Ovary (tissue), 9 donors: Measurements from ENCODE around the gene UNC13C. TPM values are rescaled to one million over a fixed set of nuclear protein-coding genes. Genes with fewer than 3 reads are reported as not detected.

Experiments used
- DNase-seq, 5 donors: peaks; one replicate each; pipeline ENCODE4 v3.0.0-alpha.2; 2019 to 2020
- H3K27ac ChIP-seq, 2 donors: fragments of 200-600 bp; one replicate each; pipeline versions ENCODE4 v1.5.1 to v1.8.0; 2019 to 2022
- H3K27me3 ChIP-seq: fragments of 200-600 bp; one replicate; pipeline ENCODE4 v1.8.0; 2022
- H3K36me3 ChIP-seq: fragments of 200-600 bp; sonication (generic); one replicate; pipeline ENCODE4 v1.5.1; 2019
- H3K4me1 ChIP-seq: one replicate; pipeline ENCODE4 v1.8.1; 2013; ENCODE audit warnings: mild to moderate bottlenecking, moderate library complexity; ENCODE audit not compliant: insufficient read depth
- H3K4me3 ChIP-seq: fragments of 200-600 bp; sonication (generic); one replicate; pipeline ENCODE4 v1.5.1; 2017
- H3K9me3 ChIP-seq, 2 donors: fragments of 200-600 bp in 1 of 2; sonication (generic) in 1 of 2; one replicate each; pipeline versions ENCODE4 v1.5.1 to v1.8.1; 2013 to 2019; ENCODE audit warnings: mild to moderate bottlenecking in 1 of 2, moderate library complexity in 1 of 2
- EP300 ChIP-seq: sonication (generic); formaldehyde crosslinking; IDR thresholded peaks from one replicate; pipeline ENCODE4 v1.6.1; 2017; ENCODE audit warnings: antibody characterized with exemption
- POLR2A ChIP-seq: fragments of 450-650 bp; IDR thresholded peaks from one replicate; pipeline ENCODE4 v1.6.1; 2017; ENCODE audit warnings: antibody characterized with exemption, mild to moderate bottlenecking, moderate library complexity
- WGBS, 3 donors: extraction: QIAGEN DNeasy Blood & Tissue Kit in 1 of 3; methylation state at CpG; one replicate each; pipeline versions ENCODE4 v1.1.5 to v1.1.7; 2013 to 2017; 5-methylcytosine and 5-hydroxymethylcytosine counted together
- intact Hi-C, 4 donors: fragments of 100-400 bp; cut with DNase I; formaldehyde crosslinking; loops; one replicate each; pipeline versions ENCODE4 v1.11.0 to v1.15.1; 2022 to 2023
- polyA plus RNA-seq, 2 donors: library from polyadenylated mRNA; stranded (reverse); fragments of 200-250 nt in 1 of 2; fragments of 350-450 nt in 1 of 2; fragmentation: Illumina TruSeq in 1 of 2; extraction: RNeasy Lipid Tissue Mini Kit (QIAGEN cat#74804) in 1 of 2; gene quantifications; one replicate each; pipeline ENCODE4 v1.2.3, GENCODE V29; 2013 to 2014
- total RNA-seq, 7 donors: library from RNA; depleted of rRNA in 2 of 7; stranded (reverse); fragments of >200 nt in 2 of 7; fragmentation: NEBNext Ultra II Directional in 3 of 7; extraction: Animal tissue kit (Norgen Biotek cat#: 25700) in 3 of 7; gene quantifications; one replicate each; pipeline versions ENCODE4 v1.1.0 to v1.2.4, GENCODE V29; 2016 to 2023
- TF ChIP-seq, protein P1 (sequence below), 3 donors: fragments of 450-650 bp in 2 of 3; fragments of 200-600 bp in 1 of 3; IDR thresholded peaks; one replicate each; pipeline versions ENCODE4 v1.5.1 to v1.8.0; 2016 to 2022; ENCODE audit warnings: antibody characterized with exemption in 3 of 3, mild to moderate bottlenecking in 1 of 3
- donor health status: DM: no; HTN: no; CAD: no; lungs with moderate emphysema.
- donor health status: DM: no; HTN: no; CAD: no.
- donor health status: Bipolar disorder and iron deficiency.
- donor health status: DM: yes; HTN: yes; CAD: no.
- donor health status: DM: no; HTN: no; CAD: no.
- donor health status: DM: yes; HTN: yes; CAD: no.

Gene UNC13C
- total and polyA plus RNA-seq, 9 donors, result 0.05 to 2.1 (median 1.3) TPM

DNA sequence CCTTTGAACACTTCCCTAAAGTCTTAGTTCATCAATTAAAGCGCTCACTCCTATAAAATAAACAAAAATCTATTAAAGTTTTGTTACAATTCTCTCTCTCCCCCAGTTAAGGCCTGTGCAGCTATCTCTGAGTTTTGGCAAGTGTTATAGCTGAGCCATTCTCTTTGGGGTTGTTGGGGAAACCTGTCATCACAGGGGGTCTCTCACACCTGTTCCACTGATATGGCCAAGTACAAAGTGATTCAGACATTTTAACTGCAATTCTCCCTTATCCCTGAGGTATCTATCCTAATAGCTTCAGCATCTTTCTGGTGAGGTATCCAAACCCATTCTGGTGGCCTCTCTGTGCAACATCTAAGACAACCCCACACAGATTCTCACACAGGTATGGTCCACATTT lies 116.4 kb downstream of the UNC13C start:
- TF ChIP-seq POLR2A, result no peak
- TF ChIP-seq EP300, result no peak
- TF ChIP-seq, protein P1, sequence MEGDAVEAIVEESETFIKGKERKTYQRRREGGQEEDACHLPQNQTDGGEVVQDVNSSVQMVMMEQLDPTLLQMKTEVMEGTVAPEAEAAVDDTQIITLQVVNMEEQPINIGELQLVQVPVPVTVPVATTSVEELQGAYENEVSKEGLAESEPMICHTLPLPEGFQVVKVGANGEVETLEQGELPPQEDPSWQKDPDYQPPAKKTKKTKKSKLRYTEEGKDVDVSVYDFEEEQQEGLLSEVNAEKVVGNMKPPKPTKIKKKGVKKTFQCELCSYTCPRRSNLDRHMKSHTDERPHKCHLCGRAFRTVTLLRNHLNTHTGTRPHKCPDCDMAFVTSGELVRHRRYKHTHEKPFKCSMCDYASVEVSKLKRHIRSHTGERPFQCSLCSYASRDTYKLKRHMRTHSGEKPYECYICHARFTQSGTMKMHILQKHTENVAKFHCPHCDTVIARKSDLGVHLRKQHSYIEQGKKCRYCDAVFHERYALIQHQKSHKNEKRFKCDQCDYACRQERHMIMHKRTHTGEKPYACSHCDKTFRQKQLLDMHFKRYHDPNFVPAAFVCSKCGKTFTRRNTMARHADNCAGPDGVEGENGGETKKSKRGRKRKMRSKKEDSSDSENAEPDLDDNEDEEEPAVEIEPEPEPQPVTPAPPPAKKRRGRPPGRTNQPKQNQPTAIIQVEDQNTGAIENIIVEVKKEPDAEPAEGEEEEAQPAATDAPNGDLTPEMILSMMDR (IDR thresholded peaks at IDR 0.05), result no peak
- no peaks in the 10 kb centered on the region for H3K27me3 ChIP-seq
- no peaks in the 10 kb centered on the region for H3K4me1 ChIP-seq
- no peaks in the 10 kb centered on the region for H3K9me3 ChIP-seq
- H3K27ac ChIP-seq, result no peak overlapping the region
- 77 to 94% (median 91%) methylated on average over 1 of the region's 1 CpG for WGBS, 3 donors
- H3K36me3 ChIP-seq, result no peaks in the 10 kb centered on the region
- no peak for DNase-seq
- no peak overlapping the region for H3K4me3 ChIP-seq
- intact Hi-C loops, result no loop called here

DNA sequence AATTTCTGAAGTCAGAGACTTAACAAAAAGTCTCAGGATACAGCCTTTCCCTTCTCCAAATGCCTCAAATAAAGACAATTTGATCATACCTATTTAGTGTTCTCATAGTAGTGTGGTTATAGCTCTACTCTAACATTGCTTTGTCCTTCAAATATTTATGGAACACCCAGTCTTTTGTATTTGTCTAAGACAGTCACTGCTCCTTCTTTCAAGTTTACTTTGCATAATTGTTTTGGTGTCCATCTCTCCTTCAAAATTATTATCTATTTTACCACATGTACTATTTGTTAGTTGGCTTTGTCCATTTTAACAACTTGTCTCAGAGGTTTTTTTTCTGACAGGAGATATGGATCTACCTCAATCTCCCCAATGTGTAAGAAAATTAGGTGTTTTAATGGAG lies 118.8 kb downstream of the UNC13C start:
- Histone ChIP-seq H3K9me3 (no peaks in the 10 kb centered on the region), H3K36me3 (no peaks in the 10 kb centered on the region), H3K27ac (no peak overlapping the region), H3K4me3 (no peak overlapping the region), H3K4me1 (no peaks in the 10 kb centered on the region), H3K27me3 (no peaks in the 10 kb centered on the region)
- no peak for TF ChIP-seq EP300
- TF ChIP-seq, protein P1 (IDR thresholded peaks at IDR 0.05), result no peak
- TF ChIP-seq POLR2A, result no peak
- no peak for DNase-seq
- intact Hi-C loops, result no loop called here

DNA sequence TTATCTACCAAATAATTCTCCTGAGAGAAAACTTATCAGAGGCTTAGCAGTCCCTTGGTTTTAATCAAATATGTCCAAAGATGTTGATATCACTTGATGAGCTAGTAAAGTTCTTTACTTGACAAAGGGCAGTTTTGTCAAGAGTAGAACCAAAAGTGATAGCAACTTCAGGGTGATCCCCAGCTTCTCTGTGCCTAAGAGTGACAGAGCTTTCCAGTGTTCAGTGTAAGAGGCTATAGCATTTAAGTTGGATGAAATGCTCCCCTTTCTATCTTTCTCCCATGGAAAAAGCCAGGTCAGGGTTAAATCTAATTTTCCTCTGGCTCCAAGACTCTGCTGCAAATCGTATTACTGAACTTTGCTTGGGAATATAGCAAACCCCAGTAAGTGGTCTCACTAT lies 120.8 kb downstream of the UNC13C start:
- H3K4me3 ChIP-seq, result no peak overlapping the region
- DNase-seq, result no peak
- 13 to 25% (median 24%) methylated on average over 1 of the region's 1 CpG for WGBS, 3 donors
- intact Hi-C loops, result no loop called here
- no peaks in the 10 kb centered on the region for H3K4me1 ChIP-seq
- H3K9me3 ChIP-seq, result no peaks in the 10 kb centered on the region
- H3K36me3 ChIP-seq, result no peaks in the 10 kb centered on the region
- H3K27me3 ChIP-seq, result no peaks in the 10 kb centered on the region
- no peak for TF ChIP-seq POLR2A
- TF ChIP-seq EP300, result no peak
- TF ChIP-seq, protein P1 (IDR thresholded peaks at IDR 0.05), result no peak
- no peak overlapping the region for H3K27ac ChIP-seq

DNA sequence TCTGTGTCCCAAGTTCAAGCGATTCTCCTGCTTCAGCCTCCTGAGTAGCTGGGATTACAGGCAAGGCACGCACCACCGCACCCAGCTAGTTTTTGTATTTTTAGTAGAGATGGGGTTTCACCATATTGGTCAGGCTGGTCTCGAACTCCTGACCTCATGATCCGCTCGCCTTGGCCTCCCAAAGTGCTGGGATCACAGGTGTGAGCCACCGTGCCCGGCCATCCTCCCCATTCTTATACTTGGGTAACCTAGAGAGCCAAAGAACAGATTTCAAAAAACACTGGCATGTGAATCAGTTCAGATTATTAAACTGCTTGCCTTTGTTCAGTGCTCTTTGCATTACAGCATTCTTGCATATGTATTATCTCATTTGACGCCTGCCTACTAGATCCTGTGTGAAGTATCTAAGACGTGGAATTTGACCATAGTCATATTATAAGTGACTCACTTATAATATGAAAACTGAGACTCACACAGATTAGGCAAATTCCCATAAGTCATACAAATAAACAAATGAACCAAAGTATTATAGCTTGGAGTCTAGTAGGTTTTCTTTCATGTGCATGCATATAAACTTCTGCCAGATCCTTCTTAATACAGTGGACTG lies 123.5 kb downstream of the UNC13C start:
- 80 to 87% (median 85%) methylated on average over 10 of the region's 10 CpGs for WGBS, 3 donors
- H3K27me3 ChIP-seq, result no peaks in the 10 kb centered on the region
- H3K4me3 ChIP-seq, result no peak overlapping the region
- no peak for TF ChIP-seq POLR2A
- TF ChIP-seq, protein P1 (IDR thresholded peaks at IDR 0.05), result no peak
- TF ChIP-seq EP300, result no peak
- H3K36me3 ChIP-seq, result no peaks in the 10 kb centered on the region
- no peak overlapping the region for H3K27ac ChIP-seq
- no peaks in the 10 kb centered on the region for H3K9me3 ChIP-seq
- intact Hi-C loops, result no loop called here
- no peaks in the 10 kb centered on the region for H3K4me1 ChIP-seq
- no peak for DNase-seq
